ENCODE measurements around the gene SP100.

The SP100 gene

GRCh38 chr2:230441227-230441897 is 25.4 kb downstream of the SP100 start:
- H3K9me3 ChIP-seq = no peaks in the 10 kb centered on the region
- H3K4me3 ChIP-seq (ENCODE audit: low read depth in 1 of 2, low read length in 1 of 2) = peak overlapping the region in 1 of 2 experiments; percentile 4
- peaks cover 31 to 33% of the 10 kb centered on the region in 2 experiments for H3K4me1 ChIP-seq (ENCODE audit: control insufficient read depth in 1 of 2, insufficient read depth in 1 of 2, low read depth in 1 of 2, low read length in 1 of 2)
- no peak for TF ChIP-seq CTCF (IDR thresholded peaks at IDR 0.05)
- H3K27ac ChIP-seq = peak overlapping the region; percentile 82
- H3K36me3 ChIP-seq = peaks cover 38% of the 10 kb centered on the region
- H3K27me3 ChIP-seq = no peaks in the 10 kb centered on the region

- Histone ChIP-seq H3K4me3 (ENCODE audit: low read depth in 1 of 2, low read length in 1 of 2) (no peak overlapping the region), H3K9me3 (no peaks in the 10 kb centered on the region), H3K27me3 (no peaks in the 10 kb centered on the region), H3K4me1 (ENCODE audit: control insufficient read depth in 1 of 2, insufficient read depth in 1 of 2, low read depth in 1 of 2, low read length in 1 of 2) (peaks cover 32 to 37% of the 10 kb centered on the region in 2 experiments), H3K36me3 (peaks cover 58% of the 10 kb centered on the region), H3K27ac (peak overlapping the region; percentile 32)
- TF ChIP-seq CTCF (IDR thresholded peaks at IDR 0.05) = no peak
Measured at GRCh38 chr2:230443541-230443940, 27.5 kb downstream of the SP100 start.

GRCh38 chr2:230444832-230445231 is 28.8 kb downstream of the SP100 start:
- Histone ChIP-seq H3K4me3 (ENCODE audit: low read depth in 1 of 2, low read length in 1 of 2) (no peak overlapping the region), H3K9me3 (no peaks in the 10 kb centered on the region), H3K4me1 (ENCODE audit: control insufficient read depth in 1 of 2, insufficient read depth in 1 of 2, low read depth in 1 of 2, low read length in 1 of 2) (peaks cover 27 to 31% of the 10 kb centered on the region in 2 experiments), H3K27ac (peak overlapping the region; percentile 13), H3K36me3 (peaks cover 71% of the 10 kb centered on the region), H3K27me3 (no peaks in the 10 kb centered on the region)
- no peak for TF ChIP-seq CTCF (IDR thresholded peaks at IDR 0.05)

- Histone ChIP-seq H3K4me3 (ENCODE audit: low read depth in 1 of 2, low read length in 1 of 2) (no peak overlapping the region), H3K27ac (peak overlapping the region; percentile 59), H3K9me3 (no peaks in the 10 kb centered on the region), H3K27me3 (no peaks in the 10 kb centered on the region), H3K4me1 (ENCODE audit: control insufficient read depth in 1 of 2, insufficient read depth in 1 of 2, low read depth in 1 of 2, low read length in 1 of 2) (peaks cover 5 to 9% of the 10 kb centered on the region in 2 experiments), H3K36me3 (peaks cover 84% of the 10 kb centered on the region)
- no peak for TF ChIP-seq CTCF (IDR thresholded peaks at IDR 0.05)
Measured at GRCh38 chr2:230447036-230447435, 31.0 kb downstream of the SP100 start.

- Histone ChIP-seq H3K36me3 (peaks cover 82% of the 10 kb centered on the region), H3K27ac (peak overlapping the region; percentile 59), H3K4me3 (ENCODE audit: low read depth in 1 of 2, low read length in 1 of 2) (no peak overlapping the region)
Measured at GRCh38 chr2:230447455-230448451, 31.8 kb downstream of the SP100 start.

More at GRCh38 chr2:230447455-230448451, 31.8 kb downstream of the SP100 start:
- Histone ChIP-seq H3K9me3 (no peaks in the 10 kb centered on the region), H3K4me1 (ENCODE audit: control insufficient read depth in 1 of 2, insufficient read depth in 1 of 2, low read depth in 1 of 2, low read length in 1 of 2) (peaks cover 4 to 6% of the 10 kb centered on the region in 2 experiments), H3K27me3 (no peaks in the 10 kb centered on the region)
- no peak for TF ChIP-seq CTCF (IDR thresholded peaks at IDR 0.05)
